Suprapubic skin (tissue), 3 donors: ENCODE data around the gene TK2.

Experiments
- CTCF ChIP-seq, 2 donors: fragments of 200-600 bp in 1 of 2; fragments of 450-650 bp in 1 of 2; sonication (generic) in 1 of 2; IDR thresholded peaks; one replicate each; pipeline ENCODE4 v1.5.1; 2016 to 2019; ENCODE audit warnings: antibody characterized with exemption in 2 of 2, mild to moderate bottlenecking in 1 of 2, moderate library complexity in 1 of 2
- POLR2A ChIP-seq, 2 donors: fragments of 450-650 bp; IDR thresholded peaks; one replicate each; pipeline ENCODE4 v1.6.1; 2017; ENCODE audit warnings: antibody characterized with exemption in 2 of 2, mild to moderate bottlenecking in 2 of 2, moderate library complexity in 2 of 2

GRCh38 chr16:66493490-66494401 is 56.2 kb downstream of the TK2 start:
- TF ChIP-seq CTCF (IDR thresholded peaks at IDR 0.05) (no peak), POLR2A (IDR thresholded peaks at IDR 0.05) (no peak)
